Measurements from ENCODE around the gene PLA1A. TPM values are rescaled to one million over a fixed set of nuclear protein-coding genes. Genes with fewer than 3 reads are reported as not detected.

The PLA1A gene
- total and polyA plus RNA-seq, 2 donors: 1.1 to 3.0 TPM

DNA sequence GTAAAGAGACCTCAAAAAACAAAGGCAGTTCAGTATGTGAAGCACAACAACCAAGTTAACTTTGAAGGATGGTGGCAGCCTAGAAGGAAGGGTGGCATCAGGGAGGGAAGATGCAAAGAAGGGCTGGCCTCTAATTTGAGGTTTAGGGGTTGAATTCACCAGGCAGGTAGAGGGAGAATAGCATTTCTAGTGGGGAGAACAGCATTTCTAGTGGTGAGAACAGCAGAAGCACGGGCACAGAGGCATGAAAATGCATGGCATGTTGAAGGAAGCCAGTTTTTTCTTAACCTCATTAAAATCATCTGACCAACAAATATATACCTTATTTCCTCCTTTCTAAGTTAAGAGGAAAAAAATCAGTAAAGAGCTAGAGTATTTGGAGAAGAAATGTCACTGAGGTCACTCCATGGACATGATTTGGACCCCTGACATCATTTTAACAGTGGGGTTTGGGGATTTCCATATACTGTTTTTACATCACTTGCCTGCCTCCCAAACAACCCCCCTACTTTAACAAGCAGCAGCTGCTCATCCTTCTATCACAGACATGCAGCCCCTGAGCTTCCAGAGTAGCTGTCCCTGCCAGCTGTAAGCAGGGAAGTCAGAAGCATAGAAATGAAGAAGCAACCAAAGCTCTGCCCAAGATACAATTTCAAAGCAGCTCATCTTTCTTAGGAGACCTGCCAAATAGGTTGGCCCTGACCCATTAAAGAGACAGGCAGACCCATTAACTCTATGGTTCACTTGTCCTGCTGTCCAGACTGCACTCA is 65.1 kb downstream of the PLA1A start:
- Histone ChIP-seq H3K36me3 (ENCODE audit: control insufficient read depth in 2 of 2, insufficient read depth in 2 of 2, low read length in 1 of 2) (peaks cover 3 to 10% of the 10 kb centered on the region in 2 donors), H3K4me3 (ENCODE audit: low read length in 2 of 2) (no peak overlapping the region), H3K27me3 (ENCODE audit: control insufficient read depth in 2 of 2, insufficient read depth in 1 of 2, low read length in 1 of 2) (no peaks in the 10 kb centered on the region), H3K9me3 (ENCODE audit: control insufficient read depth in 2 of 2, insufficient read depth in 1 of 2, low read length in 1 of 2) (no peaks in the 10 kb centered on the region), H3K4me1 (ENCODE audit: control insufficient read depth in 2 of 2, insufficient read depth in 2 of 2, low read length in 2 of 2) (peaks cover 0 to 5% of the 10 kb centered on the region in 2 donors), H3K27ac (ENCODE audit: low read depth in 1 of 2, low read length in 1 of 2) (peak overlapping the region in 1 of 2 donors; percentile 72)
- peak in 1 of 9 donors; percentile 19 for DNase-seq (ENCODE audit: low read depth in 6 of 9, low spot score in 9 of 9)
- 89% methylated on average over 1 of the region's 1 CpG for WGBS

- H3K27ac ChIP-seq (ENCODE audit: low read depth in 1 of 2, low read length in 1 of 2): no peak overlapping the region
- H3K4me1 ChIP-seq (ENCODE audit: control insufficient read depth in 2 of 2, insufficient read depth in 2 of 2, low read length in 2 of 2): peaks cover 0 to 5% of the 10 kb centered on the region in 2 donors
- no peaks in the 10 kb centered on the region for H3K27me3 ChIP-seq (ENCODE audit: control insufficient read depth in 2 of 2, insufficient read depth in 1 of 2, low read length in 1 of 2)
- no peaks in the 10 kb centered on the region for H3K9me3 ChIP-seq (ENCODE audit: control insufficient read depth in 2 of 2, insufficient read depth in 1 of 2, low read length in 1 of 2)
- DNase-seq (ENCODE audit: low read depth in 6 of 9, low spot score in 9 of 9): no peak
- no peak overlapping the region for H3K4me3 ChIP-seq (ENCODE audit: low read length in 2 of 2)
- WGBS: 98% methylated on average over 2 of the region's 2 CpGs
- peaks cover 9 to 10% of the 10 kb centered on the region in 2 donors for H3K36me3 ChIP-seq (ENCODE audit: control insufficient read depth in 2 of 2, insufficient read depth in 2 of 2, low read length in 1 of 2)
Observed at GRCh38 chr3:119663885-119664284, 66.2 kb downstream of the PLA1A start.

- DNase-seq (ENCODE audit: low read depth in 6 of 9, low spot score in 9 of 9): no peak
- Histone ChIP-seq H3K4me1 (ENCODE audit: control insufficient read depth in 2 of 2, insufficient read depth in 2 of 2, low read length in 2 of 2) (peaks cover 0 to 5% of the 10 kb centered on the region in 2 donors), H3K36me3 (ENCODE audit: control insufficient read depth in 2 of 2, insufficient read depth in 2 of 2, low read length in 1 of 2) (peaks cover 10 to 13% of the 10 kb centered on the region in 2 donors), H3K27me3 (ENCODE audit: control insufficient read depth in 2 of 2, insufficient read depth in 1 of 2, low read length in 1 of 2) (no peaks in the 10 kb centered on the region), H3K4me3 (ENCODE audit: low read length in 2 of 2) (no peak overlapping the region), H3K27ac (ENCODE audit: low read depth in 1 of 2, low read length in 1 of 2) (no peak overlapping the region), H3K9me3 (ENCODE audit: control insufficient read depth in 2 of 2, insufficient read depth in 1 of 2, low read length in 1 of 2) (no peaks in the 10 kb centered on the region)
- WGBS: 97% methylated on average over 4 of the region's 4 CpGs
Observed at GRCh38 chr3:119664370-119664769, 66.7 kb downstream of the PLA1A start.

DNA sequence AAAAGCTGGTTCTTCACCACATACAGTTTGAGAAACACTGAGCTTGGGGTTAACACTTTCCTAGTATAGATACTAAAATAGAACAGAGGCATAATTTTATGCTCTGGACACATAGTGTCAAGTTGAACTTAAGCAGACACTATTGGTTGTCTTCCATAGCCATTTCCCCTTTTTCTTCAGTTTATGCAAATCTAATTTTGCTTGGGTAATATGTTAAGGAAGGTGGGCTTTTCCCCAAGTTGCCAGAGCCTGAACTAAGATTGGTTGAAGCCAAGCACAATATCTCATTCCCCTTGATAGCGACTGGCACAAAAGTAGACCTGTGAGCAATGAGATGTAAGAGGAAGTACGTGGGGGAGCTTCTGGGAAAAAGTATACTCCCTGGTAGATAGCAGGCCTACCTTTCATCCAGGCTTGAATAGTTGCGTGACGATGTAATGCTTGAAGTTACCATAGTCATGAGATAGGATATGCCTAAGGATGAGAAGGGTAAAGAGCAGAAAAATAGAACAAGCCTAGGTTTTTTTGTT is 67.2 kb downstream of the PLA1A start:
- H3K4me3 ChIP-seq (ENCODE audit: low read length in 2 of 2): no peak overlapping the region
- no peak overlapping the region for H3K27ac ChIP-seq (ENCODE audit: low read depth in 1 of 2, low read length in 1 of 2)

DNA sequence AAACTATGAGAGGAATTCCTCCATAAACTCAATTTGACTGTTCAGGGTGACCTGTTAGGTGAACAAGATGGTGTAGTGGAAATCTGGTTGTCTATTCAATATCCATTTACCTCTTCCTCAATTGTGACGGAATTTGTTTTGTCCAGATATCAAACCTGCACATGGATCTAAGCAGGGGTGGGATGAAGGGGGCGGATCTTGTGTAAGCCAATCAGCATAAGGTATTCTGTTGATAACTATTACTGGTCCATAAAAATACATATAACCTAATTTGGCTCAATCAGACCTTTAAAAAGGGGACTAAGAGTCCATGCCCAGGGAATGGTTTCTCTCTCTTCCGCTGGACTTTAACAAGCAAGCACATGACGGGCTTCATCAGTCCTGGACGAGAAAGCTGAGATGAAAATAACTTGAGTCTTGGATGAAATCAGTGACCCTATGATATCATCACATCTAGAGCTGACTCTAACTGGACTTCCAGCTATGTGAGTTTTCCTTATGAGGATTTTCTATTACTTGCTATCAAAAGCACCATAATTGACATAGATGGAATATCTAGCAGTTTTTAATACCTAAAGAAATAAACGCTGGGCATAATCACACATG is 68.4 kb downstream of the PLA1A start:
- Histone ChIP-seq H3K27me3 (ENCODE audit: control insufficient read depth in 2 of 2, insufficient read depth in 1 of 2, low read length in 1 of 2) (no peaks in the 10 kb centered on the region), H3K9me3 (ENCODE audit: control insufficient read depth in 2 of 2, insufficient read depth in 1 of 2, low read length in 1 of 2) (no peaks in the 10 kb centered on the region), H3K36me3 (ENCODE audit: control insufficient read depth in 2 of 2, insufficient read depth in 2 of 2, low read length in 1 of 2) (peaks cover 0 to 21% of the 10 kb centered on the region in 2 donors), H3K4me1 (ENCODE audit: control insufficient read depth in 2 of 2, insufficient read depth in 2 of 2, low read length in 2 of 2) (no peaks in the 10 kb centered on the region), H3K27ac (ENCODE audit: low read depth in 1 of 2, low read length in 1 of 2) (no peak overlapping the region), H3K4me3 (ENCODE audit: low read length in 2 of 2) (no peak overlapping the region)
- DNase-seq (ENCODE audit: low read depth in 6 of 9, low spot score in 9 of 9): no peak
- 93% methylated on average over 6 of the region's 6 CpGs for WGBS

More for the DNA sequence above, 67.2 kb downstream of the PLA1A start:
- no peak for DNase-seq (ENCODE audit: low read depth in 6 of 9, low spot score in 9 of 9)
- WGBS: 94% methylated on average over 4 of the region's 4 CpGs
- Histone ChIP-seq H3K4me1 (ENCODE audit: control insufficient read depth in 2 of 2, insufficient read depth in 2 of 2, low read length in 2 of 2) (peaks cover 0 to 4% of the 10 kb centered on the region in 2 donors), H3K36me3 (ENCODE audit: control insufficient read depth in 2 of 2, insufficient read depth in 2 of 2, low read length in 1 of 2) (peaks cover 6 to 14% of the 10 kb centered on the region in 2 donors), H3K9me3 (ENCODE audit: control insufficient read depth in 2 of 2, insufficient read depth in 1 of 2, low read length in 1 of 2) (no peaks in the 10 kb centered on the region), H3K27me3 (ENCODE audit: control insufficient read depth in 2 of 2, insufficient read depth in 1 of 2, low read length in 1 of 2) (no peaks in the 10 kb centered on the region)

DNA sequence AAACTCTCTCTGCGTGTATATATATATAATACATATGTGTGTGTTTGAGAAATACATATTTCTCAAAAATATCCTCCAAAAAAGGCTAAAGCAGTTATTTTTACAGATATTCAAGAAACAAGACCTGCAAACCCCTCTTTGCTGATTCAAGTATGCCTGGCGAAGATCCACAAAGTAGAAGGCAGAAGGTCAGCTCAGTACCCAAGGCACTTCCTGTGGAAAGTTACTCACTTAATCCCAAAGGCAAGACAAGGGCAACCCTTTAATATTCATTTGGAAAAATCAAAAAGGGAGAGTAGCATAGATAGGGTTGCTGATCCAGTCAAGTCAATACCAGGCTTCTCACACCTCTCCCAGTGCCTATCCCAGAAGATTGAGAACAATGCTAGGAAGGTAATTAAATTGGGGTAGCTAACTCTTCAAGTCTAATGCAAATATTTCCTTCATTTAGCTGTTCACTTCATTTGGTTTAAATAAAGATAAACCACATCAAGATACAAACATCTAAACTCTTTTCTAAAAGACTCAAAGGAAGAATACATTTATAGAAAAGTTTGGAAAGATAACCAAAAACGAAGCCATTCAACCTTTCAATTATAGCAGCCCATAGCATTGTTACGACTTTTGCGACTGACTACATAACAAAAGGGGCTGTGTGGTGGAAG is 72.4 kb downstream of the PLA1A start:
- peaks cover 19 to 50% of the 10 kb centered on the region in 2 donors for H3K36me3 ChIP-seq (ENCODE audit: control insufficient read depth in 2 of 2, insufficient read depth in 2 of 2, low read length in 1 of 2)
- no peaks in the 10 kb centered on the region for H3K4me1 ChIP-seq (ENCODE audit: control insufficient read depth in 2 of 2, insufficient read depth in 2 of 2, low read length in 2 of 2)
- H3K27me3 ChIP-seq (ENCODE audit: control insufficient read depth in 2 of 2, insufficient read depth in 1 of 2, low read length in 1 of 2): no peaks in the 10 kb centered on the region
- WGBS: 99% methylated on average over 5 of the region's 5 CpGs
- no peaks in the 10 kb centered on the region for H3K9me3 ChIP-seq (ENCODE audit: control insufficient read depth in 2 of 2, insufficient read depth in 1 of 2, low read length in 1 of 2)
- no peak overlapping the region for H3K4me3 ChIP-seq (ENCODE audit: low read length in 2 of 2)
- no peak for DNase-seq (ENCODE audit: low read depth in 6 of 9, low spot score in 9 of 9)
- H3K27ac ChIP-seq (ENCODE audit: low read depth in 1 of 2, low read length in 1 of 2): no peak overlapping the region

DNA sequence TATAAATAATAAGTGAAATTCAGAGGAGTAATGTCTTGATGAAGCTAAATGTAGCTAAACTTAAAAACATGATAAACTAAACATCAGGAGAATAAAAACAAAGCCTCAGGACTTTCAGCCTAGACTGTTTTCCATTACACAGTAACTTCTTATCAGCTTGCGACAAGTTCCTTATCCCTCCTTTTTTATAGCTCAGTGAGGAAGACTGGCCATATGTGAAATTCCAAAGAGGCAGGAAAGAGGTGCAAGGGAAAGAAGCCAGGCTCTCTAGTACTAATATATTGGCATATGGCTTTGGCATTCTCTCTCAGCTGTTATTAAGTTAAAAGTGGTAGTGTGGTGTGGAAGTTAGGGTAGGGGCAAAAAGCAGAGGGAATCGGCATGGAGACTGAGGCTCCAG is 75.1 kb downstream of the PLA1A start:
- WGBS: 98% methylated on average over 2 of the region's 2 CpGs
- H3K27me3 ChIP-seq (ENCODE audit: control insufficient read depth in 2 of 2, insufficient read depth in 1 of 2, low read length in 1 of 2): no peaks in the 10 kb centered on the region
- peaks cover 7 to 11% of the 10 kb centered on the region in 2 donors for H3K4me1 ChIP-seq (ENCODE audit: control insufficient read depth in 2 of 2, insufficient read depth in 2 of 2, low read length in 2 of 2)
- DNase-seq (ENCODE audit: low read depth in 6 of 9, low spot score in 9 of 9): no peak
- H3K4me3 ChIP-seq (ENCODE audit: low read length in 2 of 2): no peak overlapping the region
- peaks cover 19 to 47% of the 10 kb centered on the region in 2 donors for H3K36me3 ChIP-seq (ENCODE audit: control insufficient read depth in 2 of 2, insufficient read depth in 2 of 2, low read length in 1 of 2)
- no peaks in the 10 kb centered on the region for H3K9me3 ChIP-seq (ENCODE audit: control insufficient read depth in 2 of 2, insufficient read depth in 1 of 2, low read length in 1 of 2)
- H3K27ac ChIP-seq (ENCODE audit: low read depth in 1 of 2, low read length in 1 of 2): no peak overlapping the region

DNA sequence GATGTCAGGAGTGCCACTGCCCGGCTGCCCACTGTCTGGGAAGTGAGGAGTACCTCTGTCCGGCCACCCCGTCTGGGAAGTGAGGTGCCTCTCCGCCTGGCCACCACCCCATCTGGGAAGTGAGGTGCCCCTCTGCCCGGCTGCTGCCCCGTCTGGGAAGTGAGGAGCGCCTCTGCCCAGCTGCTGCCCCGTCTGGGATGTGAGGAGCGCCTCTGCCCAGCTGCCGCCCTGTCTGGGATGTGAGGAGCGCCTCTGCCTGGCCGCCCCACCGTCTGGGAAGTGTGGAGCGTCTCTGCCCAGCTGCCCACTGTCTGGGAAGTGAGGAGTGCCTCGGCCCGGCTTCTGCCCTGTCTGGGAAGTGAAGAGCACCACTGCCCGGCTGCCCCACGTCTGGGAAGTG is 76.2 kb downstream of the PLA1A start:
- H3K36me3 ChIP-seq (ENCODE audit: control insufficient read depth in 2 of 2, insufficient read depth in 2 of 2, low read length in 1 of 2): peaks cover 19 to 41% of the 10 kb centered on the region in 2 donors
- no peak for DNase-seq (ENCODE audit: low read depth in 6 of 9, low spot score in 9 of 9)
- peaks cover 7 to 11% of the 10 kb centered on the region in 2 donors for H3K4me1 ChIP-seq (ENCODE audit: control insufficient read depth in 2 of 2, insufficient read depth in 2 of 2, low read length in 2 of 2)

More for the DNA sequence above, 76.2 kb downstream of the PLA1A start:
- Histone ChIP-seq H3K27ac (ENCODE audit: low read depth in 1 of 2, low read length in 1 of 2) (no peak overlapping the region), H3K4me3 (ENCODE audit: low read length in 2 of 2) (no peak overlapping the region), H3K9me3 (ENCODE audit: control insufficient read depth in 2 of 2, insufficient read depth in 1 of 2, low read length in 1 of 2) (no peaks in the 10 kb centered on the region), H3K27me3 (ENCODE audit: control insufficient read depth in 2 of 2, insufficient read depth in 1 of 2, low read length in 1 of 2) (no peaks in the 10 kb centered on the region)
- 89% methylated on average over 18 of the region's 18 CpGs for WGBS

All from thymus (tissue), 11 donors.